Parathyroid adenoma (tissue), 2 donors: Measurements from ENCODE around the gene SLC1A7.

Experiments used
- H2AFZ ChIP-seq: fragments of 300-600 bp; sonication (generic); one replicate; pipeline ENCODE4 v1.7.0; 2017; ENCODE audit warnings: antibody characterized with exemption, mild to moderate bottlenecking
- H3K27ac ChIP-seq: fragments of 300-600 bp; sonication (generic); one replicate; pipeline ENCODE4 v1.7.0; 2017
- H3K27me3 ChIP-seq: fragments of 300-600 bp; sonication (generic); one replicate; pipeline ENCODE4 v1.7.0; 2017; ENCODE audit warnings: low read length; ENCODE audit not compliant: control insufficient read depth, insufficient read depth
- H3K36me3 ChIP-seq: fragments of 300-600 bp; sonication (generic); one replicate; pipeline ENCODE4 v1.7.0; 2017; ENCODE audit warnings: low read length; ENCODE audit not compliant: control insufficient read depth, insufficient read depth
- H3K4me1 ChIP-seq: fragments of 300-600 bp; sonication (generic); one replicate; pipeline ENCODE4 v1.7.0; 2017; ENCODE audit warnings: control low read depth
- H3K4me2 ChIP-seq: fragments of 300-600 bp; sonication (generic); one replicate; pipeline ENCODE4 v1.7.0; 2017; ENCODE audit warnings: low read length
- H3K4me3 ChIP-seq: fragments of 300-600 bp; sonication (generic); one replicate; pipeline ENCODE4 v1.7.0; 2017; ENCODE audit warnings: low read depth, low read length
- H3K79me2 ChIP-seq: fragments of 300-600 bp; sonication (generic); one replicate; pipeline ENCODE4 v1.7.0; 2017; ENCODE audit warnings: control low read depth
- H3K9ac ChIP-seq: fragments of 300-600 bp; sonication (generic); one replicate; pipeline ENCODE4 v1.7.0; 2017; ENCODE audit warnings: mild to moderate bottlenecking
- H3K9me3 ChIP-seq: fragments of 300-600 bp; sonication (generic); one replicate; pipeline ENCODE4 v1.7.0; 2017; ENCODE audit warnings: low read length; ENCODE audit not compliant: control insufficient read depth
- TF ChIP-seq, protein P1 (sequence below): fragments of 300-600 bp; sonication (generic); IDR thresholded peaks from one replicate; pipeline ENCODE4 v1.7.0; 2017; ENCODE audit warnings: antibody characterized with exemption, mild to moderate bottlenecking
- donor health status: primary hyperparathyroidism.

Gene SLC1A7

DNA sequence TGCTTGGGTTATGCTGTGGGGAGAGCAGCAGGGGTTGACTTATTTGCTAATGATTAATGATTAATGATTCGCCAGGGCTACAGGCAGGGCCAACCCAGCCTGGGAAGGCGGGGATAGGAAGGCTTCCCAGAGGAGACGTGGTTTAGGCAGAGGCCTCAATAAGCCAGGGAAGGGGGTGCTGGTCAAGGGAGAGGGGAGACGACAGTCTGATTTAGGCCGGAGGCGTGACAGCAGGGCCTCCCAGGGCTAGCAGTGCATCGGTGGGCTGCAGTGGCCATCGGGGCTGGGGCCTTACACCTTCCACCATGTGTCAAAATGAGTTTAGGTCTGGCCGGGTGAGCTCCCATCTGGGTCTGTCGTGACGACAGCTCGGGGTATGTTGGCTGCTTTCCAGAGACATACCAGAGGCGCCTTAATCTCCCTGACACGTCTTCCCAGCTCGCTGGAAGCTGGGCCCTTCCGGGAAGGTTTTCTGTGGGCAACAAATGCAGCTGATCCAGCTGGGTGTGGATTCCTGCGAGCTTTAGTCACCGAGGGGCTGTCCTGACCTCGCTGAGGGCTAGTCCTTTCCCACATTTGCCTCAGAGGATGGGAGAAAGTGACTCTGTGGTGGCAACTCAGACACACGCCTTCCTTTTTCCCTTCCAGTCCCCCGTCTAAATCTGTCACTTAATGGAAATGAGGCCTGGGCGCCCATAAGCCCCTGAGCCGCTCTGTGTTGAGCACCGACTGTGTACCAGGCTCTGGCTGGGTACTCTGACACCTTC, 3.7 kb upstream of the SLC1A7 start:
- Histone ChIP-seq H3K4me1 (no peaks in the 10 kb centered on the region), H3K4me3 (no peak overlapping the region), H3K27ac (no peak overlapping the region), H3K36me3 (no peaks in the 10 kb centered on the region), H3K4me2 (no peak overlapping the region), H3K79me2 (no peaks in the 10 kb centered on the region), H3K9ac (no peak overlapping the region), H2AFZ (no peak overlapping the region), H3K27me3 (no peaks in the 10 kb centered on the region), H3K9me3 (no peaks in the 10 kb centered on the region)
- TF ChIP-seq, protein P1, sequence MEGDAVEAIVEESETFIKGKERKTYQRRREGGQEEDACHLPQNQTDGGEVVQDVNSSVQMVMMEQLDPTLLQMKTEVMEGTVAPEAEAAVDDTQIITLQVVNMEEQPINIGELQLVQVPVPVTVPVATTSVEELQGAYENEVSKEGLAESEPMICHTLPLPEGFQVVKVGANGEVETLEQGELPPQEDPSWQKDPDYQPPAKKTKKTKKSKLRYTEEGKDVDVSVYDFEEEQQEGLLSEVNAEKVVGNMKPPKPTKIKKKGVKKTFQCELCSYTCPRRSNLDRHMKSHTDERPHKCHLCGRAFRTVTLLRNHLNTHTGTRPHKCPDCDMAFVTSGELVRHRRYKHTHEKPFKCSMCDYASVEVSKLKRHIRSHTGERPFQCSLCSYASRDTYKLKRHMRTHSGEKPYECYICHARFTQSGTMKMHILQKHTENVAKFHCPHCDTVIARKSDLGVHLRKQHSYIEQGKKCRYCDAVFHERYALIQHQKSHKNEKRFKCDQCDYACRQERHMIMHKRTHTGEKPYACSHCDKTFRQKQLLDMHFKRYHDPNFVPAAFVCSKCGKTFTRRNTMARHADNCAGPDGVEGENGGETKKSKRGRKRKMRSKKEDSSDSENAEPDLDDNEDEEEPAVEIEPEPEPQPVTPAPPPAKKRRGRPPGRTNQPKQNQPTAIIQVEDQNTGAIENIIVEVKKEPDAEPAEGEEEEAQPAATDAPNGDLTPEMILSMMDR = no peak

DNA sequence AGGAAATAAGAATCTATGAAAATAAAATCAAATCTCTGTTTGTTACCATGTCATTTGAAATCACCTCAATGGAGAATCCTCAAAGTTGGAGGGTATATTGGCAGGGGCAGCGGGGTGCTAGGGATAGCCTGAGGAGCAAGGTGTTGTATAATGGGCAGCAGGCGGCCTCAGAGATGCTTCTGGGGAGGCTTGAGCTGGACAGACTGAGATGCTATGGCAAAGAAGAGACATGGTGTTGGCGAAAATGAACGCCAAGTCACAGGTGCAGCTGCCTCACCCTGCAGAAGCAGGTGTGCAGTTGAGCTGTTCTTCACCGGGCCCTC, 3.1 kb upstream of the SLC1A7 start:
- Histone ChIP-seq H3K9me3 (no peaks in the 10 kb centered on the region), H3K27ac (no peak overlapping the region), H3K27me3 (no peaks in the 10 kb centered on the region), H3K79me2 (no peaks in the 10 kb centered on the region), H3K4me3 (no peak overlapping the region), H3K36me3 (no peaks in the 10 kb centered on the region), H3K4me2 (no peak overlapping the region), H2AFZ (no peak overlapping the region), H3K9ac (no peak overlapping the region), H3K4me1 (no peaks in the 10 kb centered on the region)
- TF ChIP-seq, protein P1 = no peak

DNA sequence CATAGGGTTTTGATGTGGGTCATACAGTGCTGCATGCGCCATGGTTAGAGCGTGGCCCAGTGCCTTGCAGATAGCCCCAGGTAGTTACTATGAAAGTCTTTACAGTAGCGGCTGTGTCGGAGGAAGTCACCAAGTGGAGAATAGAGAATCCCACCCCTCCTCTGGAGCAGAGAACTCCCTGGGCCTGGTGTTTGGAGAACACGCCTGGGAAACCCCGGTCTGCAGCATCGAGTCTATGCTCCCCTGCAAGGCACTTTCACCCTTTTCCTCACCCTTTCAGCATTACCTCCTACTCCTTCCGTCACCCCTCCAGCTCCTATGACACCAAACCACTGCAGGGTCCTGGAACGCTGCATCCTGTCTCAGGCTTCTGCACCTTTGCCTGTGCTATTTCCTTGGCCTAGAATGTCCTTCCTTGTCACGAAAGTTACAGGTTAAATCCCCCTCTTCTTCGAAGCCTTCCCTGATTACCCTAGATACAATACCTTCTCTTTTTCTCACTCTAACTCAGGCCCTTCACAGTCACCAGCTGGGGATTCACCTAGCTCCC, 2.7 kb upstream of the SLC1A7 start:
- H3K27me3 ChIP-seq = no peaks in the 10 kb centered on the region
- H2AFZ ChIP-seq = no peak overlapping the region
- H3K9ac ChIP-seq = no peak overlapping the region
- no peak overlapping the region for H3K4me2 ChIP-seq
- H3K9me3 ChIP-seq = no peaks in the 10 kb centered on the region
- H3K4me1 ChIP-seq = no peaks in the 10 kb centered on the region
- H3K4me3 ChIP-seq = no peak overlapping the region
- TF ChIP-seq, protein P1 = no peak
- no peak overlapping the region for H3K27ac ChIP-seq
- no peaks in the 10 kb centered on the region for H3K79me2 ChIP-seq
- no peaks in the 10 kb centered on the region for H3K36me3 ChIP-seq

DNA sequence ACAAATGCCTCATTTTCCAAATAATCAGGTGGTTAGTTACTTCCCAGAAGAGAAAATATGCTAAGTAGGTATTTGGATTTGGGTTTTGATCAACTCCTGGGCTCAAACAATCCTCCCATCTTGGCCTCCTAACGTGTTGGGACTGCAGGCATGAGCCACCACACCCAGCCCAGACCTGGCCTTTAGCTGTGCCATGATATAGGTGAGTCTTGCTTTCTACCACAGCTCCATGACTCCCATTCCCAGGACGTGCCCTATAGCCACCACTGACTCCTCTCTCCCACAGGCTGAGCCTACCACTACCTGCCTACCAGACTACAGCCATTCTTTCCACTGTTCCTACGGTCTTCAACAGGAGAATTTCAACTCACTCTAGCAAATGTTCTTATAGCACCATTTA, 1.8 kb upstream of the SLC1A7 start:
- Histone ChIP-seq H3K9ac (no peak overlapping the region), H3K4me2 (no peak overlapping the region), H3K4me3 (no peak overlapping the region), H3K9me3 (no peaks in the 10 kb centered on the region), H3K79me2 (no peaks in the 10 kb centered on the region), H3K27ac (no peak overlapping the region), H2AFZ (no peak overlapping the region), H3K36me3 (no peaks in the 10 kb centered on the region), H3K27me3 (no peaks in the 10 kb centered on the region), H3K4me1 (no peaks in the 10 kb centered on the region)
- TF ChIP-seq, protein P1 = no peak

DNA sequence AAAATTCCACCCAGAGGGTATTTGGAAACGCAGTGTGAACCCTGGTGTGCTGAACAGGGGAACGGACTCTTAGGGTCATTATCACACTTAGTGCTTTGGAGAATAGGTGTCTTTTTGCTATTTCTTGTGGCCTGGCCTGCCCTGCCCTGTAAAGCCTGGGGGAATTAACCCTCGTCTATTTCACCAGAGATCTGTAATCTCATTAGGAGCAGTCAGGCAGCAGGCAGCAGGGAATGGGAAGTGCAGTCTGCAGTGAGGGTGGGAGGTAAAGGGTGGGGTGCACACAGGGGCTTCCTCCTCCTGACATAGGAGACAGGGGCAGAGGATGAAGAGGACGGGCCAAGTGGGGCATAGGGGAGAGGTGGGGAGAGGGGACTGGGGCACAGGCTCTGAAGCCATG, 1.1 kb upstream of the SLC1A7 start:
- Histone ChIP-seq H3K4me1 (no peaks in the 10 kb centered on the region), H3K9me3 (no peaks in the 10 kb centered on the region), H3K36me3 (no peaks in the 10 kb centered on the region), H2AFZ (no peak overlapping the region), H3K79me2 (no peaks in the 10 kb centered on the region), H3K27me3 (no peaks in the 10 kb centered on the region), H3K4me2 (no peak overlapping the region), H3K27ac (no peak overlapping the region), H3K9ac (no peak overlapping the region), H3K4me3 (no peak overlapping the region)
- TF ChIP-seq, protein P1 = no peak
